ENCODE results near the gene RHOB. TPM values are rescaled to one million over a fixed set of nuclear protein-coding genes. Genes with fewer than 3 reads are reported as not detected.

RHOB gene
- total RNA-seq, 2 donors from 2014 or later: 391 to 554 TPM

DNA sequence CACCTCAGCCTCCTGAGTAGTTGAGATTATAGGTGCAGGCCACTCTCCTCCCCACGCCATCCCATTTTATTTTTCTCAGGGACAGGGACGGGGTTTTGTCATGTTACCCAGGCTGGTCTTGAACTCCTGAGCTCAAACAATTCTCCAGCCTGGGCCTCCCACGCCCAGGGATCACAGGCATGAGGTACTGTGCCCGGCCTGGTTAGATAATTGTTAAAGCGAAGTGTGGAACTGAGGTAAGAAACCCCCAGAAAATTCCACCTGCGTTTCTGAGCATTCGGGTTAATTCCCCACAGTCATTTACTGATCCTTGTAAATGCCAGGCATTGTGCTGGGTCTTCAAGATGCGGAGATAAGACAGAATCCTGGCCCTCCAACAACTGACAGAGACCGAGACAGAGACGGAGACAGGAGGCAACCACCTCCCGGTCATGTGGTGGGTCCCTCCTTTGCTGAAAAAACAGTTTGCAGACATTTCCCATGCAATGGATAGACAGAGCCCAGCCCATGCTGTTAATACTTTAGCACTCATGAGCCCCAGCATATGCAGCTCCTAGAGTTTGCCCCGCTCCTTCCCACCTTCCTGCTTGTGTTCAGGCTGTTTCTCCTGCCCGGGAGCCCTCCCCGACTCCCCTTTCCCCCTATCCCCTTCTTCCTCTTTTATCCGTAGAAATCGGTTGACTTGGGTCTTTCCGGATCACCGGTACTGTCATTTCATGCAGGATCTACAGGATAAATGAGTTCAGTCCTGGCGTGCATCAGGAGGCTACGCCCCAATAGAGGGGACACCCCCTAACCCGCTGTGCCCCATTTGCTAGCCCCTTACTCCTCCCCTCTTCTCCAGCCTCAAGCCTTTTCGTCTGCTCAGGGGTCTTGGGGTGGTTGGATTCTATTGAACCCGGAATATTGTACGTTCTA, 1.6 kb upstream of the RHOB start:
- H3K9me3 ChIP-seq: no peaks in the 10 kb centered on the region
- 55% methylated on average over 24 of the region's 24 CpGs for WGBS

GRCh38 chr2:20446255-20446916, 488 bp upstream of the RHOB start:
- H3K27me3 ChIP-seq (replicated peaks; ENCODE audit: insufficient read depth): no peaks in the 10 kb centered on the region
- WGBS: 10% methylated on average over 42 of the region's 42 CpGs
- intact Hi-C loops (cut with DNase I): loop anchor here (1.0 to 2.0 kb wide), 2 partner anchors 171 to 190 kb away; no protein-coding TSS in a partner anchor

More for the DNA sequence above, 1.6 kb upstream of the RHOB start:
- H3K27ac ChIP-seq: peak overlapping the region; percentile 78 to 87
- DNase-seq (ENCODE audit: low spot score): no peak
- H3K4me1 ChIP-seq (replicated peaks): peaks cover 6% of the 10 kb centered on the region
- no peaks in the 10 kb centered on the region for H3K27me3 ChIP-seq (replicated peaks; ENCODE audit: insufficient read depth)
- H3K36me3 ChIP-seq: no peaks in the 10 kb centered on the region
- intact Hi-C loops (cut with DNase I): no loop called here
- no peak overlapping the region for H3K4me3 ChIP-seq
- TF ChIP-seq POLR2AphosphoS5 (IDR thresholded peaks at IDR 0.05) (no peak), CTCF (IDR thresholded peaks at IDR 0.05) (no peak), POLR2A (IDR thresholded peaks at IDR 0.05) (no peak)

DNA sequence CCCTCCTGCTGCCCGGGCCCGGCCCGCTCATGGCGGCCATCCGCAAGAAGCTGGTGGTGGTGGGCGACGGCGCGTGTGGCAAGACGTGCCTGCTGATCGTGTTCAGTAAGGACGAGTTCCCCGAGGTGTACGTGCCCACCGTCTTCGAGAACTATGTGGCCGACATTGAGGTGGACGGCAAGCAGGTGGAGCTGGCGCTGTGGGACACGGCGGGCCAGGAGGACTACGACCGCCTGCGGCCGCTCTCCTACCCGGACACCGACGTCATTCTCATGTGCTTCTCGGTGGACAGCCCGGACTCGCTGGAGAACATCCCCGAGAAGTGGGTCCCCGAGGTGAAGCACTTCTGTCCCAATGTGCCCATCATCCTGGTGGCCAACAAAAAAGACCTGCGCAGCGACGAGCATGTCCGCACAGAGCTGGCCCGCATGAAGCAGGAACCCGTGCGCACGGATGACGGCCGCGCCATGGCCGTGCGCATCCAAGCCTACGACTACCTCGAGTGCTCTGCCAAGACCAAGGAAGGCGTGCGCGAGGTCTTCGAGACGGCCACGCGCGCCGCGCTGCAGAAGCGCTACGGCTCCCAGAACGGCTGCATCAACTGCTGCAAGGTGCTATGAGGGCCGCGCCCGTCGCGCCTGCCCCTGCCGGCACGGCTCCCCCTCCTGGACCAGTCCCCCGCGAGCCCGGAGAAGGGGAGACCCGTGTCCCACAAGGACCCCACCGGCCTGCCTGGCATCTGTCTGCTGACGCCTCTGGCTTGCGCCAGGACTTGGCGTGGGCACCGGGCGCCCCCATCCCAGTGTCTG, 767 bp downstream of the RHOB start:
- Histone ChIP-seq H3K4me3 (peak overlapping the region; percentile 84 to 90), H3K27me3 (replicated peaks; ENCODE audit: insufficient read depth) (no peaks in the 10 kb centered on the region), H3K36me3 (no peaks in the 10 kb centered on the region), H3K4me1 (replicated peaks) (peaks cover 6% of the 10 kb centered on the region), H3K27ac (peak overlapping the region; percentile 98 to 100), H3K9me3 (no peaks in the 10 kb centered on the region)
- TF ChIP-seq POLR2A (IDR thresholded peaks at IDR 0.05) (peak; percentile 37), CTCF (IDR thresholded peaks at IDR 0.05) (peak in 2 of 4 experiments; percentile 9 to 41), POLR2AphosphoS5 (IDR thresholded peaks at IDR 0.05) (peak; percentile 73)
- intact Hi-C loops (cut with DNase I): loop anchor here (2.0 kb wide), 1 partner anchor 189 kb away; no protein-coding TSS in a partner anchor
- 2% methylated on average over 65 of the region's 78 CpGs for WGBS
- no peak for DNase-seq (ENCODE audit: low spot score)

More at GRCh38 chr2:20446255-20446916, 488 bp upstream of the RHOB start:
- Histone ChIP-seq H3K4me3 (peak overlapping the region; percentile 84 to 90), H3K36me3 (no peaks in the 10 kb centered on the region), H3K4me1 (replicated peaks) (peaks cover 6% of the 10 kb centered on the region), H3K9me3 (no peaks in the 10 kb centered on the region), H3K27ac (peak overlapping the region; percentile 98 to 100)
- no peak for DNase-seq (ENCODE audit: low spot score)
- no peak for TF ChIP-seq POLR2A (IDR thresholded peaks at IDR 0.05)
- no peak for TF ChIP-seq POLR2AphosphoS5 (IDR thresholded peaks at IDR 0.05)
- no peak for TF ChIP-seq CTCF (IDR thresholded peaks at IDR 0.05)

- peak overlapping the region; percentile 84 to 90 for H3K4me3 ChIP-seq
- 7% methylated on average over 25 of the region's 26 CpGs for WGBS
- H3K27me3 ChIP-seq (replicated peaks; ENCODE audit: insufficient read depth): no peaks in the 10 kb centered on the region
- TF ChIP-seq CTCF (IDR thresholded peaks at IDR 0.05) (no peak), POLR2AphosphoS5 (IDR thresholded peaks at IDR 0.05) (peak; percentile 1), POLR2A (IDR thresholded peaks at IDR 0.05) (no peak)
- intact Hi-C loops (cut with DNase I): no loop called here
- peaks cover 5% of the 10 kb centered on the region for H3K4me1 ChIP-seq (replicated peaks)
- no peak for DNase-seq (ENCODE audit: low spot score)
- H3K9me3 ChIP-seq: no peaks in the 10 kb centered on the region
- H3K36me3 ChIP-seq: no peaks in the 10 kb centered on the region
- H3K27ac ChIP-seq: peak overlapping the region; percentile 98 to 100
Measured at GRCh38 chr2:20448246-20448976, 1.5 kb downstream of the RHOB start.

Measured in prostate gland (tissue), 2 donors.